IMR-90 (cell line): ENCODE measurements around the gene COX7A2L. TPM values are rescaled to one million over a fixed set of nuclear protein-coding genes. Genes with fewer than 3 reads are reported as not detected.

Experiments
- ATAC-seq: fragments of 200-7000 bp; cut with Tn5 transposase; 2 replicates; pipeline ENCODE4 v1.9.1; 2020; ENCODE audit warnings: low read depth, mild to moderate bottlenecking, moderate library complexity
- BruUV-seq: library from RNA; stranded (reverse); fragments of 400-500 nt; replicated peaks from 2 replicates; lab custom pipeline; 2021; lab: Mats Ljungman, UMichigan
- CTCF ChIA-PET: fragments of 300-600 bp; formaldehyde crosslinking; extraction: SDS; loops from one replicate; lab custom pipeline; 2021; ENCODE audit warnings: antibody characterized with exemption; lab: Yijun Ruan, JAX
- POLR2A ChIA-PET: fragments of 300-600 bp; sonication (Branson Sonifier 250); formaldehyde crosslinking; loops from one replicate; lab custom pipeline; 2022; ENCODE audit warnings: antibody characterized with exemption; ENCODE audit not compliant: unreplicated experiment; lab: Charles Lee
- DNase-seq: peaks from one replicate; pipeline ENCODE4 v3.0.0; 2013
- H2AFZ ChIP-seq: replicated peaks from 2 replicates; pipeline ENCODE3; 2013; ENCODE audit warnings: low read length, mild to moderate bottlenecking; ENCODE audit not compliant: poor library complexity
- H2AK5ac ChIP-seq: 2 replicates; pipeline ENCODE4 v1.6.1; 2013; ENCODE audit warnings: low read depth, low read length, inconsistent platforms
- H2AK9ac ChIP-seq: replicated peaks from 2 replicates; pipeline ENCODE3; 2013; ENCODE audit warnings: mild to moderate bottlenecking, low read depth, low read length, moderate library complexity; ENCODE audit not compliant: poor library complexity
- H2BK120ac ChIP-seq: 2 replicates; pipeline ENCODE4 v1.6.1; 2013; ENCODE audit warnings: low read depth, low read length, inconsistent platforms
- H2BK15ac ChIP-seq: 3 replicates; pipeline ENCODE4 v1.6.1; 2013; ENCODE audit warnings: low read depth, low read length, inconsistent platforms
- H2BK20ac ChIP-seq: 2 replicates; pipeline ENCODE4 v1.6.1; 2013; ENCODE audit warnings: low read depth, mild to moderate bottlenecking, inconsistent platforms, low read length, moderate library complexity
- H2BK5ac ChIP-seq: 2 replicates; pipeline ENCODE4 v1.6.1; 2013; ENCODE audit warnings: mild to moderate bottlenecking, low read depth, low read length, inconsistent platforms; ENCODE audit not compliant: poor library complexity, severe bottlenecking
- H3K14ac ChIP-seq: replicated peaks from 2 replicates; pipeline ENCODE4 v1.6.1; 2013; ENCODE audit warnings: low read depth, low read length, inconsistent platforms
- H3K18ac ChIP-seq: 2 replicates; pipeline ENCODE4 v1.6.1; 2013; ENCODE audit warnings: low read depth, low read length, control low read depth
- H3K23ac ChIP-seq: 2 replicates; pipeline ENCODE4 v1.6.1; 2013; ENCODE audit warnings: low read depth, low read length, inconsistent platforms
- H3K27ac ChIP-seq: 2 replicates; pipeline ENCODE4 v1.5.1; 2013; ENCODE audit warnings: mild to moderate bottlenecking, control low read depth, low read length; ENCODE audit not compliant: insufficient read depth
- H3K27me3 ChIP-seq: 2 replicates; pipeline ENCODE4 v1.6.1; 2013; ENCODE audit warnings: low read length; ENCODE audit not compliant: control insufficient read depth, insufficient read depth
- H3K36me3 ChIP-seq: 2 replicates; pipeline ENCODE4 v1.6.1; 2013; ENCODE audit warnings: low read length, mixed read lengths; ENCODE audit not compliant: control insufficient read depth, insufficient read depth
- H3K4ac ChIP-seq: 2 replicates; pipeline ENCODE4 v1.6.1; 2013; ENCODE audit warnings: low read depth, low read length, inconsistent platforms
- H3K4me1 ChIP-seq: 2 replicates; pipeline ENCODE4 v1.6.1; 2013; ENCODE audit warnings: low read length, mixed read lengths; ENCODE audit not compliant: control insufficient read depth, insufficient read depth
- H3K4me2 ChIP-seq: 2 replicates; pipeline ENCODE4 v1.6.1; 2013; ENCODE audit warnings: low read depth, mild to moderate bottlenecking, control low read depth, low read length, moderate library complexity
- H3K4me3 ChIP-seq: 2 replicates; pipeline ENCODE4 v1.5.1; 2013; ENCODE audit warnings: low read depth, mild to moderate bottlenecking, control low read depth, low read length, moderate library complexity; ENCODE audit not compliant: insufficient read depth
- H3K56ac ChIP-seq: 2 replicates; pipeline ENCODE4 v1.6.1; 2013; ENCODE audit warnings: low read length, inconsistent platforms; ENCODE audit not compliant: insufficient read depth; ENCODE audit errors: extremely low read depth
- H3K79me1 ChIP-seq, 2 experiments: 2 replicates each; pipeline ENCODE4 v1.6.1; 2013; ENCODE audit warnings: low read length in 2 of 2, inconsistent platforms in 1 of 2, low read depth in 1 of 2
- H3K9ac ChIP-seq: 2 replicates; pipeline ENCODE4 v1.6.1; 2013; ENCODE audit warnings: low read depth, low read length, control low read depth
- H3K9me1 ChIP-seq: 2 replicates; pipeline ENCODE4 v1.6.1; 2013; ENCODE audit warnings: low read length, inconsistent platforms; ENCODE audit not compliant: insufficient read depth
- H3K9me3 ChIP-seq: 2 replicates; pipeline ENCODE4 v1.6.1; 2013; ENCODE audit warnings: low read length; ENCODE audit not compliant: control insufficient read depth, insufficient read depth
- H4K20me1 ChIP-seq: 2 replicates; pipeline ENCODE4 v1.6.1; 2013; ENCODE audit warnings: low read length, inconsistent platforms; ENCODE audit not compliant: insufficient read depth
- H4K5ac ChIP-seq: 2 replicates; pipeline ENCODE4 v1.6.1; 2013; ENCODE audit warnings: mild to moderate bottlenecking, low read depth, low read length, control low read depth
- H4K8ac ChIP-seq, 2 experiments: 2 replicates each; pipeline ENCODE4 v1.6.1; 2013; ENCODE audit warnings: low read depth in 2 of 2, low read length in 2 of 2, control low read depth in 1 of 2, inconsistent platforms in 1 of 2
- H4K91ac ChIP-seq: 2 replicates; pipeline ENCODE4 v1.6.1; 2013; ENCODE audit warnings: low read depth, low read length, inconsistent platforms; ENCODE audit not compliant: insufficient read depth
- BHLHE40 ChIP-seq: fragments of 150-350 bp; IDR thresholded peaks from 2 replicates; pipeline ENCODE4 v1.6.1; 2016; ENCODE audit warnings: mild to moderate bottlenecking, low read depth, low read length
- CHD1 ChIP-seq: IDR thresholded peaks from 2 replicates; pipeline ENCODE4 v1.6.1; 2012; ENCODE audit warnings: low read depth, low read length, improper control_type of control experiment
- ELK1 ChIP-seq: fragments of 150-350 bp; IDR thresholded peaks from 2 replicates; pipeline ENCODE4 v1.6.1; 2016; ENCODE audit warnings: low read depth, mild to moderate bottlenecking, low read length, moderate library complexity, borderline replicate concordance
- FOS ChIP-seq: fragments of 150-350 bp; IDR thresholded peaks from 2 replicates; pipeline ENCODE4 v1.6.1; 2016; ENCODE audit warnings: low read depth, low read length
- MAFK ChIP-seq: IDR thresholded peaks from 2 replicates; pipeline ENCODE4 v1.6.1; 2012; ENCODE audit warnings: low read depth, low read length, improper control_type of control experiment
- MXI1 ChIP-seq: IDR thresholded peaks from 2 replicates; pipeline ENCODE4 v1.6.1; 2012; ENCODE audit warnings: low read depth, mild to moderate bottlenecking, low read length, moderate library complexity, borderline replicate concordance
- NFE2L2 ChIP-seq: fragments of 150-350 bp; IDR thresholded peaks from 2 replicates; pipeline ENCODE4 v1.6.1; 2016; ENCODE audit warnings: low read depth, mild to moderate bottlenecking, low read length
- POLR2A ChIP-seq: IDR thresholded peaks from 2 replicates; pipeline ENCODE4 v1.6.1; 2012; ENCODE audit warnings: mild to moderate bottlenecking, low read depth, low read length
- RAD21 ChIP-seq: IDR thresholded peaks from 2 replicates; pipeline ENCODE4 v1.6.1; 2012; ENCODE audit warnings: low read length, improper control_type of control experiment
- SMC3 ChIP-seq: fragments of 150-350 bp; IDR thresholded peaks from 2 replicates; pipeline ENCODE4 v1.6.1; 2016; ENCODE audit warnings: low read depth, mild to moderate bottlenecking, antibody characterized with exemption, low read length, moderate library complexity
- USF2 ChIP-seq: fragments of 150-350 bp; IDR thresholded peaks from 2 replicates; pipeline ENCODE4 v1.6.1; 2017; ENCODE audit warnings: mild to moderate bottlenecking, antibody characterized with exemption, low read length, low read depth
- WGBS, 2 experiments: methylation state at CpG; one replicate each; pipeline versions ENCODE4 v1.1.5 to v1.1.7; 2013; ENCODE audit warnings: missing lambda C conversion rate in 2 of 2; ENCODE audit not compliant: insufficient read length in 1 of 2; ENCODE audit errors: extremely low coverage in 2 of 2; 5-methylcytosine and 5-hydroxymethylcytosine counted together
- dilution Hi-C: fragments of 300-500 bp; cut with HindIII; formaldehyde crosslinking; loops from one replicate; pipeline ENCODE4 v1.14.3; 2018; ENCODE audit warnings: low sequenced_read_pairs; ENCODE audit not compliant: unreplicated experiment
- in situ Hi-C: fragments of 300-500 bp; cut with MboI; formaldehyde crosslinking; loops from 3 replicates; pipeline ENCODE4 v1.14.3; 2019; ENCODE audit warnings: low sequenced_read_pairs, inconsistent platforms, mixed read lengths
- intact Hi-C: fragments of 100-400 bp; cut with micrococcal nuclease; formaldehyde crosslinking; loops from 2 replicates; pipeline ENCODE4 v1.10.0; 2022
- polyA plus RNA-seq, 3 experiments: library from polyadenylated mRNA; depleted of rRNA; stranded (reverse); fragments of >200 nt; gene quantifications; 2 replicates each; pipeline ENCODE4 v1.2.3, GENCODE V29; 2012; ENCODE audit warnings: low replicate concordance in 1 of 3
- total RNA-seq: library from RNA; depleted of rRNA; stranded (reverse); fragments of >200 nt; gene quantifications from 2 replicates; pipeline ENCODE4 v1.2.3, GENCODE V29; 2012

COX7A2L gene
- total and polyA plus RNA-seq, 2 of the 4 experiments (the other 2 are of a cell fraction), result 123 to 132 TPM

GRCh38 chr2:42300527-42300926, 60.5 kb downstream of the COX7A2L start:
- Histone ChIP-seq H2BK120ac (no peak overlapping the region), H3K27ac (no peak overlapping the region), H3K23ac (no peak overlapping the region), H3K9ac (no peak overlapping the region), H2AK5ac (no peak overlapping the region), H3K9me1 (no peaks in the 10 kb centered on the region), H3K9me3 (no peaks in the 10 kb centered on the region), H2AK9ac (no peak overlapping the region), H4K20me1 (no peaks in the 10 kb centered on the region), H3K14ac (no peak overlapping the region), H3K36me3 (peaks cover 24% of the 10 kb centered on the region), H3K4me1 (no peaks in the 10 kb centered on the region), H2BK5ac (no peak overlapping the region), H3K79me1 (no peaks in the 10 kb centered on the region; a peak in 1 of 4 replicates), H4K91ac (no peak overlapping the region), H3K4me2 (no peak overlapping the region), H2BK15ac (no peak overlapping the region), H2AFZ (no peak overlapping the region), H3K4me3 (no peak overlapping the region), H3K56ac (no peak overlapping the region), H3K18ac (no peak overlapping the region), H4K5ac (no peak overlapping the region; the same call in 1 of the 2 replicates), H3K4ac (no peak overlapping the region), H4K8ac (no peak overlapping the region), H2BK20ac (no peak overlapping the region), H3K27me3 (no peaks in the 10 kb centered on the region)
- no peak for DNase-seq
- CTCF ChIA-PET, result no interaction called here
- POLR2A ChIA-PET, result no interaction called here
- WGBS, 2 experiments, result no CpG with 5 or more reads among the region's 2 CpGs
- no peak for TF ChIP-seq RAD21
- no peak for TF ChIP-seq FOS
- no peak for TF ChIP-seq NFE2L2
- TF ChIP-seq BHLHE40, result no peak
- no peak for TF ChIP-seq USF2
- no peak for TF ChIP-seq POLR2A
- TF ChIP-seq CHD1, result no peak
- no peak for TF ChIP-seq MXI1
- TF ChIP-seq SMC3, result no peak
- TF ChIP-seq ELK1, result no peak
- no peak for TF ChIP-seq MAFK
- intact Hi-C loops, result no loop called here
- ATAC-seq, result no peak
- in situ Hi-C loops, result no loop called here
- dilution Hi-C loops, result no loop called here
- BruUV-seq, result no TSS peak
